OCI-LY7 (cell line): ENCODE results near the gene HS6ST3. TPM values are rescaled to one million over a fixed set of nuclear protein-coding genes. Genes with fewer than 3 reads are reported as not detected.

Experiments
- BruUV-seq: library from RNA; stranded (reverse); fragments of 400-500 nt; replicated peaks from 2 replicates; lab custom pipeline; 2021; lab: Mats Ljungman, UMichigan
- CTCF ChIA-PET: fragments of 300-600 bp; sonication (Branson Sonifier 250); formaldehyde crosslinking; loops from one replicate; lab custom pipeline; 2022; ENCODE audit warnings: antibody characterized with exemption; ENCODE audit not compliant: unreplicated experiment; lab: Charles Lee
- POLR2A ChIA-PET: fragments of 300-600 bp; sonication (Branson Sonifier 250); formaldehyde crosslinking; loops from one replicate; lab custom pipeline; 2022; ENCODE audit warnings: antibody characterized with exemption; lab: Charles Lee
- DNase-seq: peaks from one replicate; pipeline ENCODE4 v3.0.0-alpha.2; 2015; ENCODE audit warnings: low spot score
- H2AFZ ChIP-seq: fragments of 200-600 bp; sonication (generic), shearing (Covaris generic); 2 replicates; pipeline ENCODE4 v1.6.1; 2014; ENCODE audit warnings: mild to moderate bottlenecking, antibody characterized with exemption, low read length, moderate library complexity
- H3K27ac ChIP-seq: fragments of 200-600 bp; sonication (generic); 2 replicates; pipeline ENCODE4 v1.5.1; 2014; ENCODE audit warnings: mixed run types, low read depth, mild to moderate bottlenecking, moderate library complexity, low read length, inconsistent platforms; ENCODE audit not compliant: poor library complexity, severe bottlenecking
- H3K36me3 ChIP-seq: fragments of 200-600 bp; sonication (generic); 2 replicates; pipeline ENCODE4 v1.6.1; 2014; ENCODE audit warnings: mild to moderate bottlenecking, antibody characterized with exemption, low read length, moderate library complexity, mixed read lengths; ENCODE audit not compliant: insufficient read depth
- H3K4me1 ChIP-seq: fragments of 200-600 bp; sonication (generic); 2 replicates; pipeline ENCODE4 v1.5.1; 2014; ENCODE audit warnings: mild to moderate bottlenecking, low read length; ENCODE audit not compliant: insufficient read depth, poor library complexity, severe bottlenecking
- H3K4me2 ChIP-seq: fragments of 200-600 bp; sonication (generic); 2 replicates; pipeline ENCODE4 v1.6.1; 2014; ENCODE audit warnings: mild to moderate bottlenecking, low read length
- H3K4me3 ChIP-seq: fragments of 200-600 bp; sonication (generic); 2 replicates; pipeline ENCODE4 v1.5.1; 2014; ENCODE audit warnings: mild to moderate bottlenecking, low read depth, low read length; ENCODE audit not compliant: poor library complexity, severe bottlenecking
- H3K79me2 ChIP-seq: fragments of 200-600 bp; sonication (generic); 2 replicates; pipeline ENCODE4 v1.6.1; 2016; ENCODE audit warnings: low read depth, mild to moderate bottlenecking, low read length, moderate library complexity, mixed read lengths; ENCODE audit not compliant: insufficient read depth
- H3K9me2 ChIP-seq: fragments of 200-600 bp; sonication (generic); 2 replicates; pipeline ENCODE4 v1.6.1; 2016; ENCODE audit warnings: mild to moderate bottlenecking, low read length, mixed read lengths; ENCODE audit not compliant: insufficient read depth
- H3K9me3 ChIP-seq: fragments of 200-600 bp; sonication (generic); 2 replicates; pipeline ENCODE4 v1.6.1; 2014; ENCODE audit warnings: mild to moderate bottlenecking, mixed run types, low read length, mixed read lengths
- H4K20me1 ChIP-seq: fragments of 200-600 bp; sonication (generic); 2 replicates; pipeline ENCODE4 v1.6.1; 2014; ENCODE audit warnings: mild to moderate bottlenecking, antibody characterized with exemption, low read length, moderate library complexity, mixed read lengths; ENCODE audit not compliant: insufficient read depth
- CTCF ChIP-seq: fragments of 200-600 bp; sonication (generic); conservative IDR thresholded peaks from 2 replicates; pipeline ENCODE4 v1.5.1; 2014; ENCODE audit warnings: mild to moderate bottlenecking, antibody characterized with exemption, low read length, moderate library complexity, mixed read lengths
- EZH2phosphoT487 ChIP-seq: fragments of 200-600 bp; sonication (generic); IDR thresholded peaks from 2 replicates; pipeline ENCODE4 v1.6.1; 2018; ENCODE audit warnings: low read depth, borderline replicate concordance, mild to moderate bottlenecking, mixed run types, antibody characterized with exemption, low read length, moderate library complexity, mixed read lengths
- intact Hi-C: fragments of 100-400 bp; cut with micrococcal nuclease; formaldehyde crosslinking; loops from one replicate; pipeline ENCODE4 v1.10.0; 2022; ENCODE audit not compliant: unreplicated experiment
- total RNA-seq, 2 experiments: library from RNA; depleted of rRNA in 1 of 2; stranded (reverse); fragments of >200 nt in 1 of 2; shearing (Covaris generic) in 1 of 2; gene quantifications; 2 replicates each; pipeline ENCODE4 v1.2.3, GENCODE V29; 2014 to 2022

The HS6ST3 gene
- total RNA-seq, 2 experiments from 2014 or later: not detected

GRCh38 chr13:96681766-96682165 lies 591.9 kb downstream of the HS6ST3 start:
- Histone ChIP-seq H3K36me3 (no peaks in the 10 kb centered on the region), H3K4me2 (no peak overlapping the region), H3K9me2 (no peaks in the 10 kb centered on the region), H3K79me2 (no peaks in the 10 kb centered on the region), H4K20me1 (no peaks in the 10 kb centered on the region), H2AFZ (no peak overlapping the region), H3K27ac (no peak overlapping the region), H3K9me3 (no peaks in the 10 kb centered on the region), H3K4me1 (no peaks in the 10 kb centered on the region), H3K4me3 (no peak overlapping the region)
- no peak for DNase-seq
- POLR2A ChIA-PET: no interaction called here
- intact Hi-C loops: no loop called here
- no peak for TF ChIP-seq CTCF
- no peak for TF ChIP-seq EZH2phosphoT487
- CTCF ChIA-PET: no interaction called here
- no TSS peak for BruUV-seq

- CTCF ChIA-PET: no interaction called here
These were observed 594.6 kb downstream of the HS6ST3 start for GRCh38 chr13:96684469-96684868.

More at GRCh38 chr13:96684469-96684868, 594.6 kb downstream of the HS6ST3 start:
- Histone ChIP-seq H3K9me3 (no peaks in the 10 kb centered on the region), H3K9me2 (no peaks in the 10 kb centered on the region), H3K4me3 (no peak overlapping the region), H3K27ac (no peak overlapping the region), H3K4me2 (no peak overlapping the region), H3K4me1 (no peaks in the 10 kb centered on the region), H4K20me1 (no peaks in the 10 kb centered on the region), H2AFZ (no peak overlapping the region), H3K36me3 (no peaks in the 10 kb centered on the region), H3K79me2 (no peaks in the 10 kb centered on the region)
- BruUV-seq: no TSS peak
- TF ChIP-seq EZH2phosphoT487 (no peak), CTCF (no peak)
- POLR2A ChIA-PET: no interaction called here
- intact Hi-C loops: no loop called here
- DNase-seq: no peak
